HEK293T (cell line): ENCODE results near the gene MAPK9.

Source experiments
- ARNT ChIP-seq: fragments of 450-650 bp; IDR thresholded peaks from 2 replicates; pipeline ENCODE4 v1.6.1; 2017; ENCODE audit warnings: mild to moderate bottlenecking
- CTBP1 ChIP-seq: fragments of 450-650 bp; IDR thresholded peaks from 2 replicates; pipeline ENCODE4 v1.6.1; 2016; ENCODE audit warnings: borderline replicate concordance
- ELF4 ChIP-seq: fragments of 450-650 bp; IDR thresholded peaks from 2 replicates; pipeline ENCODE4 v1.6.1; 2017; ENCODE audit warnings: antibody characterized with exemption
- FOXA1 ChIP-seq: fragments of 450-650 bp; IDR thresholded peaks from 2 replicates; pipeline ENCODE4 v1.6.1; 2016; ENCODE audit warnings: mild to moderate bottlenecking
- FOXK2 ChIP-seq: fragments of 450-650 bp; IDR thresholded peaks from 2 replicates; pipeline ENCODE4 v1.6.1; 2016; ENCODE audit warnings: mild to moderate bottlenecking
- FOXM1 ChIP-seq: fragments of 450-650 bp; IDR thresholded peaks from 2 replicates; pipeline ENCODE4 v1.6.1; 2017; ENCODE audit warnings: mild to moderate bottlenecking, borderline replicate concordance
- HDGF ChIP-seq: fragments of 450-650 bp; IDR thresholded peaks from 2 replicates; pipeline ENCODE4 v1.6.1; 2017; ENCODE audit warnings: antibody characterized with exemption, borderline replicate concordance
- L3MBTL2 ChIP-seq: fragments of 450-650 bp; conservative IDR thresholded peaks from 2 replicates; pipeline ENCODE4 v1.6.1; 2016; ENCODE audit warnings: mild to moderate bottlenecking
- LEF1 ChIP-seq: fragments of 450-650 bp; IDR thresholded peaks from 2 replicates; pipeline ENCODE4 v1.6.1; 2017; ENCODE audit warnings: mild to moderate bottlenecking, borderline replicate concordance
- SP1 ChIP-seq: fragments of 450-650 bp; IDR thresholded peaks from 2 replicates; pipeline ENCODE4 v1.6.1; 2017
- SUZ12 ChIP-seq: fragments of 450-650 bp; IDR thresholded peaks from 2 replicates; pipeline ENCODE4 v1.6.1; 2016; ENCODE audit warnings: mild to moderate bottlenecking
- TARDBP ChIP-seq: fragments of 450-650 bp; IDR thresholded peaks from 2 replicates; pipeline ENCODE4 v1.6.1; 2016
- ZNF384 ChIP-seq: fragments of 450-650 bp; IDR thresholded peaks from 2 replicates; pipeline ENCODE4 v1.6.1; 2016
- TF ChIP-seq, protein P1 (sequence below): fragments of 450-650 bp; IDR thresholded peaks from 2 replicates; pipeline ENCODE4 v1.6.1; 2016

DNA sequence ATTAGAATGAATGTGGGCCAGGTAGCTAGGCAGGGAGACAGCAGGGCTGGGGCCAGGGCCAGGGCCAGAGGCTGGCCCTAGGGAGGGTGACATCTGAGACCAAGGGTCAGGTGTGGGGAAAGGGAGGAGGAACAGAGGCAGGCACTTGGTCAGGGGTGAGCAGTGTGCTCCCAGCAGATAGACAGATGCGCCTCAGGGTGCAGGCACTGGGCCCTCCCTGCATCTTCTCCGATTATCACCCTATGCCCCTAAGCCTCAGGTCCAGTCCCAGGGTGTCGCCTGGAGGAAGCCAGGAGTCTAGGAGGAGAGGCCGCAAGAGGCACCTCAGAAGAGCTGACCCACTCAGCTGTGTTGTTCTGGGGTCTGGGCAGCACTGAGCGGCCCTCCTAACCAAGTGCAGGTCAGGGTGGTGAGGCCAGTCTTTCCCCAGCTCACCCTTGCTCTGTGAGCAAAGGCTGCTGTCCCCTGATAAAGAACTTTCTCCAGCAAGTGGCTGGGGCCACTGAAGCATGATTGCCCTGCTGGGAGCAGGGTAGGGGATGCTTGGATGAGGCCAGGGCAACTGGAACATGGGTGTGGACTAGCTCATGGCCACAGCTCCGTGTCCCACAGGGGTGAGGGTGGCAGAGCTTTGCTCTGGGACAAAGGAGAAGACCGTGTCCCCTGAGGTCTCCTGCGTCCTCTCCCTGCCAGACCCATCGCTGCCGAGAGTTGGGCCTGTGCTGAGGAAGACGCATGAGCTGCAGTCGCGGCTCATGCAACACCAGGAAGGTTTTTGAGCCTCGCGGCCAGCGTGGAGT is 80.7 kb downstream of the MAPK9 start:
- TF ChIP-seq FOXK2 (no peak), TARDBP (no peak), CTBP1 (no peak), ZNF384 (no peak), ARNT (no peak), ELF4 (no peak), LEF1 (no peak), SUZ12 (no peak), FOXM1 (no peak), SP1 (no peak), HDGF (no peak), L3MBTL2 (no peak), FOXA1 (no peak)
- TF ChIP-seq, protein P1, sequence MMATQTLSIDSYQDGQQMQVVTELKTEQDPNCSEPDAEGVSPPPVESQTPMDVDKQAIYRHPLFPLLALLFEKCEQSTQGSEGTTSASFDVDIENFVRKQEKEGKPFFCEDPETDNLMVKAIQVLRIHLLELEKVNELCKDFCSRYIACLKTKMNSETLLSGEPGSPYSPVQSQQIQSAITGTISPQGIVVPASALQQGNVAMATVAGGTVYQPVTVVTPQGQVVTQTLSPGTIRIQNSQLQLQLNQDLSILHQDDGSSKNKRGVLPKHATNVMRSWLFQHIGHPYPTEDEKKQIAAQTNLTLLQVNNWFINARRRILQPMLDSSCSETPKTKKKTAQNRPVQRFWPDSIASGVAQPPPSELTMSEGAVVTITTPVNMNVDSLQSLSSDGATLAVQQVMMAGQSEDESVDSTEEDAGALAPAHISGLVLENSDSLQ: no peak
